HG03045 (cell line): ENCODE measurements around the gene DENND5B.
"Not testable (repeated sequence)": the region's sequence is repeated elsewhere in the genome, so short reads cannot be mapped to it uniquely, and the experiment has no call there.

ENCODE experiments used
- ATAC-seq: cut with Tn5 transposase; IDR thresholded peaks from one replicate; pipeline ENCODE4 v1.9.1; 2021; ENCODE audit warnings: mild to moderate bottlenecking, moderate library complexity; ENCODE audit not compliant: unreplicated experiment

The DENND5B gene

GRCh38 chr12:31388713-31389112 lies 202.2 kb downstream of the DENND5B start:
- no peak for ATAC-seq

GRCh38 chr12:31387466-31387865 lies 203.5 kb downstream of the DENND5B start:
- no peak for ATAC-seq

DNA sequence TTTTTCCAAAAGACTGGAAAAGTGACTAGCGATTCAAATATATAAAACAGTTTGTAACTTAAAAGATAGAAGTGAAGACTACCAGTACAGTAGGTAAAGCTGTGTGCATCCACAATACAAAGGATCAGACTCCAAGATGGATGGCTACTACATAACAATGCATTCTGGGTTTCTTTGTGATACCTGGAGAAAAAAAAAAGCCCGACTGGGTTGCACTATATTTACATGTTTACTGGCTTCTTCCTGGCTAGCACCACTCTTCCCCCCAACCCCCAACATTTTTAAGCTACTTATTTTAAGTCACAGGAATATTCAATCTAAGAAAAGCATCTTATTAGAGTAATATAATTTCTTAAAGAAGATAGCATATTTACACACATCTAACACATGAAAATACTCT lies 203.9 kb downstream of the DENND5B start:
- ATAC-seq: no peak

GRCh38 chr12:31386364-31386777 lies 204.6 kb downstream of the DENND5B start:
- ATAC-seq: no peak

GRCh38 chr12:31377210-31377609 lies 213.7 kb downstream of the DENND5B start:
- not testable (repeated sequence) for ATAC-seq

- not testable (repeated sequence) for ATAC-seq
Observed at GRCh38 chr12:31375422-31375821, 215.5 kb downstream of the DENND5B start.

DNA sequence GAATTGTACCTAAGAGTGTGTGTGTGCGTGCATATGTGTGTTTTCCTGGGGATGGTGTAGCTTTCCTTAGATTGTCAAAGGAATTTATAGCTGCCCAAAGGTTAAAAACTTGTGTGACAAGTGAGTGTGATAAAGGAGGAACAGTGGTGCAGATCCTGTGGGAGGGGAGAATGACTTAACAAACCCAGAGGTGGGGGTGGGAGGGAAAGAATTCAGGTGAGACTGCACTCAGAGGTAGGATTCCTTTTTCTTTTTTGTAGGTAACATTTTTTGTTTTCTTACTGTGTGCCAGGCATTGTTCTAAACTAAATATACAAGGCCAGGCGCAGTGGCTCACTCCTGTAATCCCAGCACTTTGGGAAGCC lies 219.7 kb downstream of the DENND5B start:
- ATAC-seq: no peak

DNA sequence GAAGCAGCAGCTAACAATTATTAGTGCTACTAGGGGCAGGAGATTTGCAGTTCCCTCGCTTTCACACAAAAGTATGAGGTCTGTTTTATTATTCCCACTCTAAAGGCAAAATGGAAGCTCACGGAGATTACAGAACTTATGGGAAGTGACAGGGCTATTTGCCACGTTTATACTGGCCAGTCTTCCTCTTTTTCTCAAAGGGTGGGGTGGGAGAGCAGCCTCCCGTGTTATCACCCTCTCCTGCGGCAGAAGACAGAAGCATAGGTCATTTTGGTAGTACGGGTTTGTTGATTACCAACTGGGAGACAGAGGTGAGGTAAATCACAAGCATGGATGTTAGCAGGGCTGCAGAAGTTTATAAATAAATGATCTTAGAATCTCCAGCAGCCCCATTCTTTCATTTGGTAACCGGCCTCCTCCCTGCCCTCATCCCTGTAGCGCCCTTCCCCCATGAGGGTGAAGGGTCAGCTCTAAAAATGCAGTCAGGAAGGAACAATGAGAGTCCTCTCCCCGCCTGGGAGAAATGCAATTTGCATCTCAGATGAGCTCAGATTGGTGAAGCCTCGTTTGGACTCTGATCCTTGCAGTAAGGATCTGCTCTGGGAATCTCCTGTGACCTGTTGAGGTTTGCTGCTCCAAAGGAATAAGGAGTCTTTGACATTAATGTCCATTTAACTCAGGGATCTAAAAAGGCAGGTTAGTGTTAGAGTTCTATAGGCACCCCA lies 220.2 kb downstream of the DENND5B start:
- ATAC-seq: no peak

- no peak for ATAC-seq
Observed at GRCh38 chr12:31369712-31370521, 221.0 kb downstream of the DENND5B start.

DNA sequence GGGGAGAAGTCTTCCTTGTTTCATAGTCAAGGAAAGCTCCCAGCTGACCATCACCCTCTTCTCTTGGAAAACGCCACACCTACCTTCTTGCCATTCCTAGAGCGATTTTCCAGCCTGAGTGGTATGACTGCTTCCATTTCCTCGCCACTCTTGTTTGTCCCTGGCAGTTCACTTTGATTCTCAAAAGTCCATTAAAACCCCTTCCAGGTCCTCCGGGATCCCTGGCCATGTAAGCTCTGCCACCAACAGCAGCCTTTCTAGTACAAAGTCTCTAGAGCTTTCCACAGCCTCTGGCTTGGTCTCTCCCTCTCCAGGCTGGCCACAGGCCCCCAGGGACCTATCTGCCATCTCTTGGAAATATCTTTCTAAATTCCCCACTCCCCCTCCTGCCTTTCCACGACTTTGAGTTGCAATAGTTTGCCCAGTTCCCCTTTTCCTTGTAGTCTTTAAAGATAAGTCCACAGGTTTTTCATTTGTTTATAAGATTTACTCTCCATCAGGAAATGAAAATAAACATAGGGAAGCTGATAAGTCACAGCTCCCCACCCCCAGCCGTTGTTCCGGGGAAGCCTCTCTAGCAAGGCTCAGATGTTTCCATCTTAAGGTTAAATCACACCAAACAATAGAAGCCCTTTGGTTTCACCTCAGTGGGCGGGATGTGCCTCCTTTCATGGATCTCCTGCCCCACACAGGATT lies 222.1 kb downstream of the DENND5B start:
- ATAC-seq: no peak

DNA sequence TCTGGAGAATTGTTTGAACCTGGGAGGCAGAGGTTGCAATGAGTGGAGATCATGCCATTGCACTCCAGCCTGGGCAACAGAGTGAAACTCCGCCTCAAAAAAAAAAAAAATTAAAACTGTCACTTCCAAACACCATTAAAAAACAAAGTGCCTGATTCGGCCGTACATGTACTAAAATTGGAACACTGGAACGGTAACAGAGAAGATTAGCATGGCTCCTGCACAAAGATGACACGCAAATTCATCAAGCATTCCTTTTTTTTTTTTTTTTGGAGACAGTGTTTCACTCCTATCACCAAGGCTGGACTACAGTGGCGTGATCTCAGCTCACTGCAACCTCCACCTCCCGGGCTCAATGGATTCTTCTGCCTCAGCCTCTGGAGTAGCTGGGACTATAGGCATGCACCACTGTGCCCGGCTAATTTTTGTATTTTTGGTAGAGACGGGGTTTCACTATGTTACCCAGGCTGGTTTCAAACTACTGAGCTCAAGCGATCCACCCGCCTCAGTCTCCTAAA lies 224.8 kb downstream of the DENND5B start:
- no peak for ATAC-seq

DNA sequence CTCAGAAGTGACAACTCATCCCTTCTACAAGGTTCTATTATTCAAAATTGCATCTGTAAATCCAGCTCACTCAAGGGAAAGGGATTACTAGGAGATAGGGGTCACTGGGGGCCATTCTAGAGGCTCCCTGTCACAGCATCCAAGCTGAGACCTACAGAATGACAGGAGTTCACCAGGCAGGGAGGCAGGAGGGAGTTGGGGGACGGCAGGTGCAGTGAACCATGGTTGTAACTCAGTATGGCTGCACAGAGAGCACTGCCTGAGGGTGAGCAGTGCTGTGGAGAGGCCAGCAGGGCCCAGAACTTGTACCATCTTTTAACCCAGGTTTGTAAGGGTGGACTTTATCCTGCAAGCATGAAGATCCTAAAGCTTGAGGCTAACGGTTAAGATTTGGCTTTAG lies 227.1 kb downstream of the DENND5B start:
- ATAC-seq: no peak

DNA sequence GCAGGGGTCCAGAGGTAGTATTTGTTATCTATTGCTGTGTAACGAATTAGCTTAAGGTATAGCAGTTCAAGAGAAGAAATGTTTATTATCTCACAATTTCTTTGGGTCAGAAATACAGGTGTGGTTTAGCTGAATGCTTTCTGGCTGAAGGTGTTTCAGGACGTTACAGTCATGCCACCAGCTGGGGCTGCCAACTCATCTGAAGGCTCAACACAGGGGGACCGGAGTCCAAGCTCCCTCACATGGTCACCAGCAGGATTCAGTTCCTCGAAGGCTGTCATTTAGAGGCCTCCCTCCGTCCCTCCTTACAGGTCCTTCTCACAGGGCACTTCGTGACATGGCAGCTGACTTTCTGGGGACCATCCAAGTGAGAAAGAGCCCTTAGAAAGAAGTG lies 227.5 kb downstream of the DENND5B start:
- no peak for ATAC-seq

GRCh38 chr12:31362759-31363415 lies 228.0 kb downstream of the DENND5B start:
- peak; percentile 68 for ATAC-seq

DNA sequence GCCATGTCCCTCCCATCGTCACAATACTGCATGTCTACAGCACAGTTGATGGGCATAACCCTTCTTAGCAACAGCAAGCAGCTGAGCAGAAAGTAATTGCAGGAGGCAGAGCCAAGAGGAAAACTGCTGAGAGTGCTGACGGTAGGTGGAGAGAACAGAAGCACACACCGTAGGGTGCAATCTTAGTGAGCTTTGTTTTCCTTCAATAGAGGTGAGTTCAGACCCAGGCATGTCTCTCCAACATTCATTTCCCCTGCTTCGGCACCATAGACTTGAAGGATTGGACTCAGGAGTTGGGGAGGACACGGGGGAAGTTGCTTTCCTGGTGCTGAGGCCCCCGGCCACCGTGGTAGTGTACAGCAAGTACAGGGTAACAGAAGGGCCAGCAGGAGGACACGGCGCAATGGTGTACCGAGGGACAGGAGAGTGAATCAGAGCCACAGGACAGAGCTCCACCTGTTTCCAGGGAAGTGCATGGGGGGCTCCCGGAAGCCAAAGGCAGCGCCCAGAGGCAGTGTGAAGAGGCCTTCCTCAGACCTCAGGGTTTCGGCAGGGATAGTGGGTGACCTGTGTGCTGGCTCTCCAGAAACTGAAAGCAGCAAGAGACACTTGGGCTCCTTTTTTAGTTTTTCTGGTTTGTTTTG lies 228.7 kb downstream of the DENND5B start:
- peak; percentile 48 for ATAC-seq

DNA sequence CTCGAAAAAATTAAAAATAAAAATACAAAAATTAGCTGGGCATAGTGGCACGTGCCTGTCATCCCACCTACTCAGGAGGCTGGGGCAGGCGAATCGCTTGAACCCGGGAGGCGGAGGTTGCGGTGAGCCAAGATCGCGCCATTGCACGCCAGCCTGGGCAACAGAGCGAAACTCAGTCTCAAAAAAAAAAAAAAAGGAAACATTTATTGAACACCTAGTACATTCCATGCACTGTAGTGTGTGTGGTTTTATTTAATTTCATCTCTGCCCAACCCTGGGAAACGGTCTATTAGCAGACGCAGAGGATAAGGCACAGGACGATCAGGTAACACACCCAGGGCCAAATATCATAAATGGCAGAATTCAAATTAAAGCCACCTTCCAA lies 229.2 kb downstream of the DENND5B start:
- ATAC-seq: no peak

- no peak for ATAC-seq
Observed at GRCh38 chr12:31355747-31356107, 235.2 kb downstream of the DENND5B start.

DNA sequence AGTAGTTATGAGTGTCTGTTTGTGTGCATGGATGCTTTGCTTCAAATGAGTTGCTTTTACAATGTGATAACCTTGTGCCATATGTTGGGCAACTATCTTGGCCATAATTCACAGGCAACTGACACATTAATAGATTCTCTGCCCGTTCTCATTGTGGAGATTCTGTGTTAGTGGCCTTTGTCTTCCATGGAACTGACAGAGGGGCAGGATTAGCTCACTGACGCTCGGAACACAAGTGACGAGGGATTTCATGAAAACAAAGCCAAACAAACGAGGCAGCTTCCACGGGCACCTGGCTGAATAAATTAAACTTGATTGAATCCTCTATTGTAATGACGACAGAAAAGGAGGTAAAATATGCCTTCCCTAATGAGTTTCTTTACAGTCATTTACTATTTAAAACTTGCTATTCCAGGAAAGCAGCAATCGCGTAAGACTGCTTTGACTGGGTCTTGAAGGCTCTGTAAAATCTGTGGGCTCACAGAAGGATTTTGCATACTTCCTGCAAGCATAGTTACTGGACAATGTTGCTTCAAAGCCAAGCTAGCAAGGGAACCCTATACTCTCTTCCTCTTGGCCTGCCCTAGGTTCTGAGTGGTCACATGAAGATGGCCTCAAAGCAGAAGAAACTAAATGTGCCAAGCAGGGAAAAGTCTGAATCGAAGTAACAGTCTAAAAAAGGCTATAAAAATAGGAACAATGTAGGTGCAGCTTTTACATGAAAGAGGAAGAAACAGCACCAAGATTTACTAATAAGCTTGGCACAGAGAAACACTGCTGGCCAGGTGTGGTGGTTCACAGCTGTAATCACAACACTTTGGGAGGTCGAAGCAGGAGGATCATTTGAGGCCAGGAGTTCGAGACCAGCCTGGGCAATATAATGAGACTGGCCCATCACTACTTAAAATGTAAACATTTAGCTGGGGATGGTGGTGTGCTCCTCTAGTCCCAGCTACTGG lies 236.9 kb downstream of the DENND5B start:
- ATAC-seq: no peak

GRCh38 chr12:31346267-31346666 lies 244.7 kb downstream of the DENND5B start:
- ATAC-seq: no peak
